Lower lobe of right lung (tissue), 2 donors: ENCODE measurements around the gene MAP3K20. TPM values are rescaled to one million over a fixed set of nuclear protein-coding genes. Genes with fewer than 3 reads are reported as not detected.

ENCODE experiments used
- ATAC-seq, 2 donors: fragments of 200-7000 bp; cut with Tn5 transposase; one replicate each; pipeline ENCODE4 v1.9.1; 2020 to 2022; ENCODE audit warnings: mild to moderate bottlenecking in 2 of 2, moderate library complexity in 2 of 2
- DNase-seq: peaks from one replicate; pipeline ENCODE4 v3.0.0-alpha.2; 2020
- H3K27ac ChIP-seq: fragments of 200-600 bp; one replicate; pipeline ENCODE4 v1.8.0; 2022
- H3K27me3 ChIP-seq: fragments of 200-600 bp; one replicate; pipeline ENCODE4 v1.8.0; 2022; ENCODE audit warnings: low read depth
- H3K36me3 ChIP-seq: fragments of 200-600 bp; one replicate; pipeline ENCODE4 v1.8.0; 2022; ENCODE audit warnings: mild to moderate bottlenecking
- H3K4me1 ChIP-seq: fragments of 200-600 bp; one replicate; pipeline ENCODE4 v1.8.0; 2022
- H3K4me3 ChIP-seq: fragments of 200-600 bp; one replicate; pipeline ENCODE4 v1.8.0; 2022; ENCODE audit warnings: mild to moderate bottlenecking
- H3K9me3 ChIP-seq: fragments of 200-600 bp; one replicate; pipeline ENCODE4 v1.8.0; 2022
- CTCF ChIP-seq: fragments of 200-600 bp; IDR thresholded peaks from one replicate; pipeline ENCODE4 v1.8.0; 2022; ENCODE audit warnings: antibody characterized with exemption, mild to moderate bottlenecking
- intact Hi-C: fragments of 100-400 bp; cut with DNase I; formaldehyde crosslinking; loops from one replicate; pipeline ENCODE4 v1.11.0; 2022
- total RNA-seq: library from RNA; stranded (reverse); fragmentation: NEBNext Ultra II Directional; extraction: Animal tissue kit (Norgen Biotek cat#: 25700); gene quantifications from one replicate; pipeline ENCODE4 v1.2.1, GENCODE V29; 2021
- donor health status: DM: no; HTN: yes; CAD: no; lungs with severe emphysema.

MAP3K20 gene
- total RNA-seq, 1 donor from 2014 or later = 40.8 TPM

DNA sequence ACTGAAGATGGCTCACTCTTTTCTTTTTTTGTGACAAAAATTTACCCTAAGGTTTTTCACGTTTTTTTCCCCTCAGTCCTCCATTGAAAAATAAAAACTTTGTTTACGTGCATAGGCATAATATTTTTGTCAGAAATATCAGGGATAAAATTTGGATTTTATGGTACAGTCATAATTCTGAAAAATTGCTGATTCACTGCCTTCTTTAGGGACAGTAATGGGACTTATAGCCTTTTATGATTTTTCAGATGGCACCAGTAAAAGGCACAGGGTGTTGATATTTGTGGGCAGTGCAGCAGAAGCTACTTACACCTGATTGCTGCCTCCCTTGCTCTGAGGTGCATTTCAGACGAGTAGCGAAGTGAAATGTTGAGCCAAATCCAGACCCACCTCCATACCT lies 139.7 kb downstream of the MAP3K20 start:
- Histone ChIP-seq H3K4me3 (no peak overlapping the region), H3K4me1 (peaks cover 19% of the 10 kb centered on the region), H3K27ac (no peak overlapping the region), H3K36me3 (no peaks in the 10 kb centered on the region), H3K9me3 (no peaks in the 10 kb centered on the region), H3K27me3 (no peaks in the 10 kb centered on the region)
- DNase-seq (no peak), ATAC-seq (no peak)
- intact Hi-C loops = no loop called here
- no peak for TF ChIP-seq CTCF

GRCh38 chr2:173216051-173216450 lies 140.4 kb downstream of the MAP3K20 start:
- DNase-seq (no peak), ATAC-seq (peak in 1 of 2 donors; percentile 61)
- Histone ChIP-seq H3K4me1 (peaks cover 12% of the 10 kb centered on the region), H3K27me3 (no peaks in the 10 kb centered on the region), H3K36me3 (no peaks in the 10 kb centered on the region), H3K9me3 (no peaks in the 10 kb centered on the region), H3K4me3 (no peak overlapping the region), H3K27ac (no peak overlapping the region)
- intact Hi-C loops = no loop called here
- no peak for TF ChIP-seq CTCF

DNA sequence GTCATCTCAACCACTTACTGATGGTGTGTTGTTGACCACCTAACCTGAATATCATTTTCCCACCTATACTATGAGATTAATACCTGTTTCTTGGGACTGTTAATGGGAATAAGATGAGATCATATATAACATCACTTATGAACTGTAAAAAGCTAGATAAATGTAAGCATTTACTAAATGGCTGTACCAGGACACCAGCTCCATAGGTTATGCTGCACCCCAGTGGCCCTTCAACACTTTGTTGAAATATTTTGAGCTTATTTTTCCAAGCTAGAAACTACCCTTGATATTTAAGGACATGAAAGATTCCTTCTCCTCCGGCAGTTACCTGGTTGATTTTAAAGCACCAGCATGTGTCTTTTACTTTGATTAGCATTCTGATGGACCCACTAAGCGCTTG lies 141.0 kb downstream of the MAP3K20 start:
- Histone ChIP-seq H3K27me3 (no peaks in the 10 kb centered on the region), H3K4me1 (peaks cover 12% of the 10 kb centered on the region), H3K9me3 (no peaks in the 10 kb centered on the region), H3K4me3 (no peak overlapping the region), H3K36me3 (no peaks in the 10 kb centered on the region), H3K27ac (no peak overlapping the region)
- no peak for DNase-seq
- intact Hi-C loops = no loop called here
- ATAC-seq = no peak
- TF ChIP-seq CTCF = no peak

DNA sequence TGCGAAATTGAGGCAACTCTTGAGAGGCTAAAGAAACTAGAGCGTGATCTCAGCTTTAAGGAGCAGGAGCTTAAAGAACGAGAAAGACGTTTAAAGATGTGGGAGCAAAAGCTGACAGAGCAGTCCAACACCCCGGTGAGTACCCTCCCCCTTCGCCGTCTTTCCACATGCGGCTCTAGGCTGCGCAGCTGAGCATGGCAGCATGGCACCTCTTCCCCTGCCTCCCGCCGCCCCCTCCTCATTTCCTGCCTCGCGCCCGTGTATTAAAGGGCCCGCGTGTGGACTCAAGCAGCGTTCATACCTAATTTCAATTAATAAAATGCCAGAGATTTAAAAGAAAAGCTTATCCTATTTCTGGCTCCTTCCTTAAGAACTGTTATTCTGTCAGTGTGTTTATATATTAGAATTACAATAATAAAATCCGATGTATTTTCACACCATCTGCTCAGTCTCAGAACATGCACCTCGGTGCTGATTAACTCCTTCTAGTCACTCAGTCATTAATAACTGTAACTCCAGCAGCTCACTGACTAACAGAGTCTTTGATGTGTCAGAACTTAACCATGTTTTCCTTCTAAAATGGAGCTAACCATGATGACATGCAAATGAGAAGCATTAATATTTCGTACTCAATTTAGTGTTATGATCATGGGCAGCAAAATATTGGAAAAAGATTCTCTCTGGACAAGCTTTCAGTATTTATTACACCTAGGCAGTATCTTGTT lies 141.6 kb downstream of the MAP3K20 start:
- DNase-seq = no peak
- H3K4me1 ChIP-seq = peaks cover 12% of the 10 kb centered on the region
- no peak for ATAC-seq
- no peaks in the 10 kb centered on the region for H3K9me3 ChIP-seq
- no peaks in the 10 kb centered on the region for H3K36me3 ChIP-seq
- intact Hi-C loops = no loop called here
- no peaks in the 10 kb centered on the region for H3K27me3 ChIP-seq
- no peak for TF ChIP-seq CTCF
- H3K4me3 ChIP-seq = no peak overlapping the region
- H3K27ac ChIP-seq = no peak overlapping the region

GRCh38 chr2:173218326-173219056 lies 142.8 kb downstream of the MAP3K20 start:
- DNase-seq (no peak), ATAC-seq (peak in 1 of 2 donors; percentile 81)
- Histone ChIP-seq H3K4me1 (peaks cover 12% of the 10 kb centered on the region), H3K27ac (peak overlapping the region; percentile 5), H3K9me3 (no peaks in the 10 kb centered on the region), H3K27me3 (no peaks in the 10 kb centered on the region), H3K36me3 (no peaks in the 10 kb centered on the region), H3K4me3 (no peak overlapping the region)
- intact Hi-C loops = no loop called here
- TF ChIP-seq CTCF = no peak
